DMS 273 (cell line): Measurements from ENCODE around the gene VIPR2.

ENCODE experiments used
- DNase-seq: peaks from one replicate; lab custom pipeline; 2025; ENCODE audit not compliant: unreplicated experiment; lab: John Stamatoyannopoulos, UW

The VIPR2 gene

GRCh38 chr7:159068893-159069448 is 75.7 kb downstream of the VIPR2 start:
- DNase-seq, result no peak

GRCh38 chr7:159068488-159068811 is 76.2 kb downstream of the VIPR2 start:
- no peak for DNase-seq

- no peak for DNase-seq
Observed at GRCh38 chr7:159067576-159068487, 76.8 kb downstream of the VIPR2 start.

GRCh38 chr7:159066816-159067575 is 77.7 kb downstream of the VIPR2 start:
- DNase-seq, result no peak

GRCh38 chr7:159065852-159066480 is 78.7 kb downstream of the VIPR2 start:
- DNase-seq, result no peak

- DNase-seq, result no peak
Observed at GRCh38 chr7:159064816-159065510, 79.7 kb downstream of the VIPR2 start.

GRCh38 chr7:159064121-159064815 is 80.4 kb downstream of the VIPR2 start:
- DNase-seq, result no peak

- no peak for DNase-seq
Observed at GRCh38 chr7:159063046-159063840, 81.4 kb downstream of the VIPR2 start.

GRCh38 chr7:159062569-159062968 is 82.1 kb downstream of the VIPR2 start:
- no peak for DNase-seq

- DNase-seq, result peak; percentile 84
Observed at GRCh38 chr7:159061674-159062212, 82.9 kb downstream of the VIPR2 start.

GRCh38 chr7:159061209-159061608 is 83.5 kb downstream of the VIPR2 start:
- no peak for DNase-seq

GRCh38 chr7:159060440-159060839 is 84.2 kb downstream of the VIPR2 start:
- no peak for DNase-seq

- no peak for DNase-seq
Observed at GRCh38 chr7:159059629-159060028, 85.0 kb downstream of the VIPR2 start.

- no peak for DNase-seq
Observed at GRCh38 chr7:159057647-159058046, 87.0 kb downstream of the VIPR2 start.

GRCh38 chr7:159056737-159057136 is 87.9 kb downstream of the VIPR2 start:
- DNase-seq, result peak; percentile 68

- DNase-seq, result no peak
Observed at GRCh38 chr7:159051916-159052315, 92.8 kb downstream of the VIPR2 start.

- no peak for DNase-seq
Observed at GRCh38 chr7:159050704-159051103, 94.0 kb downstream of the VIPR2 start.

GRCh38 chr7:159049266-159050025 is 95.2 kb downstream of the VIPR2 start:
- DNase-seq, result no peak
